Measurements from ENCODE around the gene TRABD2B.

The TRABD2B gene

DNA sequence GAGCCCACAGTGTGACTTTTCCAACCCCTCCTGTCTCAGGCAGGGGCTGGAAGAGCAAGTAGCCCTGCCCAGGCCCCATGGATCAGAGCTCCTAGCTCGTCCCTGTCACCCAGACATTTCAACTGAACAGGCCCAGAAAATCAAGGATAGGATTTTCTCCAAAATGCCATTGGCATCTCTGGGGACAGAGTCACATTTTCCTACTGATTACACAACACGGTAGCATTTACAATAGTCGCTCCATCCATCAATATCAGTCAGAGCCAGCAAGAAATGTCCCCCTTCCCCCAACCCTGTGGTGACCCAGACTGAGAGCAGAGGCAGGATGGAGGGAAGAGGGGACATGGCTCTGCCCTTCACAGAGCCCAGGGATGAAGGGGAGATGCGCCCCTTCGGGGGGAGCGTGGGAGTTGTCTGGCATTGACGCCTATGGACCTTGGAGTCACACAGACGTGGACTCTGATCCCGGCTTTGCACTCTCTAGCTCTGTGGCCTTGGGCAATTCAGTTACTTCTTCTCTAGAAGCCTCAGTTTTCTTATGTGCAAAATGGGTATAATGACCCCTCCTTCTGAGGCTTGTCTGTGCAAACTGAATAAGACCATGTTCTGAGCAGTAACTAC lies 283.7 kb downstream of the TRABD2B start:
- Histone ChIP-seq H3K27me3 (replicated peaks; ENCODE audit: control insufficient read depth, insufficient read depth, low read length) (no peaks in the 10 kb centered on the region; the same call in none of the 2 replicates), H3K36me3 (ENCODE audit: control insufficient read depth, insufficient read depth, low read length) (no peaks in the 10 kb centered on the region), H3K4me3 (replicated peaks; ENCODE audit: low read depth, low read length) (no peak overlapping the region)
- no peak for DNase-seq (ENCODE audit: extremely low read depth, insufficient read length)
- TF ChIP-seq, protein P1, sequence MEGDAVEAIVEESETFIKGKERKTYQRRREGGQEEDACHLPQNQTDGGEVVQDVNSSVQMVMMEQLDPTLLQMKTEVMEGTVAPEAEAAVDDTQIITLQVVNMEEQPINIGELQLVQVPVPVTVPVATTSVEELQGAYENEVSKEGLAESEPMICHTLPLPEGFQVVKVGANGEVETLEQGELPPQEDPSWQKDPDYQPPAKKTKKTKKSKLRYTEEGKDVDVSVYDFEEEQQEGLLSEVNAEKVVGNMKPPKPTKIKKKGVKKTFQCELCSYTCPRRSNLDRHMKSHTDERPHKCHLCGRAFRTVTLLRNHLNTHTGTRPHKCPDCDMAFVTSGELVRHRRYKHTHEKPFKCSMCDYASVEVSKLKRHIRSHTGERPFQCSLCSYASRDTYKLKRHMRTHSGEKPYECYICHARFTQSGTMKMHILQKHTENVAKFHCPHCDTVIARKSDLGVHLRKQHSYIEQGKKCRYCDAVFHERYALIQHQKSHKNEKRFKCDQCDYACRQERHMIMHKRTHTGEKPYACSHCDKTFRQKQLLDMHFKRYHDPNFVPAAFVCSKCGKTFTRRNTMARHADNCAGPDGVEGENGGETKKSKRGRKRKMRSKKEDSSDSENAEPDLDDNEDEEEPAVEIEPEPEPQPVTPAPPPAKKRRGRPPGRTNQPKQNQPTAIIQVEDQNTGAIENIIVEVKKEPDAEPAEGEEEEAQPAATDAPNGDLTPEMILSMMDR (IDR thresholded peaks at IDR 0.05; ENCODE audit: insufficient read depth, low read length, poor library complexity, severe bottlenecking) = no peak

DNA sequence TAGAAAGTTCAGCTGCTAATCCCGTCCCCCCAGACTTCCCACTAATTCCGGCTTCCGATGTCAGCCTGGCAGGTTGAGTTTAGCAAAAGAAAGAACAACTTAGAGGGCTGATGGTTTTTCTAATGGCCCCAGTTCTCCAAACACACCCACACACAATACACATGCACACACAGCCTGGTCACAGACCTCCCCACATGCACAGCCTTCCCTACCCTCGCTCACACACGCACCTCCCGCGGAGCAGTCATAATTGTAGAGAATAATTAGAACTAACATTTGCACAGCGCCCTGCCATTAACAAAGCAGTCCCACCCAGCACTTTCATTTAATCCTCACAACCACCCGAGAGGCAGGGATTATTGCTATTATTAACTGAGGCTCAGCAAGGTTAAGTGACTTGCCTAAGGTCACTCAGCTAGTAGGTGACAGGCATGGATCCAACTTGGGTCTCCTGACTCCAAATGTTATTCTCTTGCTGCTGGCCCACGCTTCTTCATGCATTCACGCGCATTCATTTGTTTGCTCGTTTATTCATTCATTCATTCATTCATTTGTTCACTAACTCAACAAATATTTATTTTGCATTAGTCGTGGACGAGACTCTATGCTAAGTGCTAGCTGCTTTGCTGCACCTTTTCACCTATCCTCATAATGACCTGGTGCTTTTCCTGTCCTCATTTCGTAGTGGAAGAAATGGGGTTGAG lies 284.4 kb downstream of the TRABD2B start:
- no peaks in the 10 kb centered on the region; the same call in none of the 2 replicates for H3K27me3 ChIP-seq (replicated peaks; ENCODE audit: control insufficient read depth, insufficient read depth, low read length)
- H3K36me3 ChIP-seq (ENCODE audit: control insufficient read depth, insufficient read depth, low read length) = no peaks in the 10 kb centered on the region
- TF ChIP-seq, protein P1 (IDR thresholded peaks at IDR 0.05; ENCODE audit: insufficient read depth, low read length, poor library complexity, severe bottlenecking) = no peak
- no peak for DNase-seq (ENCODE audit: extremely low read depth, insufficient read length)
- H3K4me3 ChIP-seq (replicated peaks; ENCODE audit: low read depth, low read length) = no peak overlapping the region

DNA sequence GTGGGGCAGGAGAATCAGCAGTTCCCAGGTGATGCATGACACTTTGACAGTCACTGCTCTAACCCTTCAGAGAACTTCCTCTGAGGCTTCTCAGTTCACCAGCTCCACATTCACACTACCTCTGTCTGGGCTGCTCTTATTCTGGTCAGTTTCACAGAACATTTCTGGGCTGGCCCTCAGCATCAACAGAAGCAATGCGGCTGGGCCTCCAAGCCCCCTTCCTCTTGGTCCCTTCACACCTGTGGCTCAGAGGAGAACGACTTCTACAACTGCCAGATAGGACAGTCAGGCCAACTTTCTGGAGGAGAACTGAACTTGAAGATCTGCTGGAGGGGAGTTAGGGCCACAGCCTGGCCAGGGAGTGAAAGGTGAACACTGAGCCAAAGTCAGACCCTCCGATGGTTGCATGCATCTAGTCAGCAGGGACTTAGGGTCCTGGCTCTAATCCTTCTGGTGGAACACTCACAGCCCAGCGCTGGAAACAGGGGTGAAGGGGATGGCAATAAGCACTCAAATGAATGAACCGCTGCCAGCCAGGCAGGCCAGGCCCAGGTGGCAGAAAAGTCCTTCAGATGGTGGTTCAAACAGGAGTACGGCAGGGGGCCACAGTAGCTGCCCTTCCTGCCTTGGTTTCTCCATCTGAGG lies 285.2 kb downstream of the TRABD2B start:
- TF ChIP-seq, protein P1 (IDR thresholded peaks at IDR 0.05; ENCODE audit: insufficient read depth, low read length, poor library complexity, severe bottlenecking) = no peak
- no peak overlapping the region for H3K4me3 ChIP-seq (replicated peaks; ENCODE audit: low read depth, low read length)
- no peaks in the 10 kb centered on the region; the same call in none of the 2 replicates for H3K27me3 ChIP-seq (replicated peaks; ENCODE audit: control insufficient read depth, insufficient read depth, low read length)
- no peak for DNase-seq (ENCODE audit: extremely low read depth, insufficient read length)
- no peaks in the 10 kb centered on the region for H3K36me3 ChIP-seq (ENCODE audit: control insufficient read depth, insufficient read depth, low read length)

DNA sequence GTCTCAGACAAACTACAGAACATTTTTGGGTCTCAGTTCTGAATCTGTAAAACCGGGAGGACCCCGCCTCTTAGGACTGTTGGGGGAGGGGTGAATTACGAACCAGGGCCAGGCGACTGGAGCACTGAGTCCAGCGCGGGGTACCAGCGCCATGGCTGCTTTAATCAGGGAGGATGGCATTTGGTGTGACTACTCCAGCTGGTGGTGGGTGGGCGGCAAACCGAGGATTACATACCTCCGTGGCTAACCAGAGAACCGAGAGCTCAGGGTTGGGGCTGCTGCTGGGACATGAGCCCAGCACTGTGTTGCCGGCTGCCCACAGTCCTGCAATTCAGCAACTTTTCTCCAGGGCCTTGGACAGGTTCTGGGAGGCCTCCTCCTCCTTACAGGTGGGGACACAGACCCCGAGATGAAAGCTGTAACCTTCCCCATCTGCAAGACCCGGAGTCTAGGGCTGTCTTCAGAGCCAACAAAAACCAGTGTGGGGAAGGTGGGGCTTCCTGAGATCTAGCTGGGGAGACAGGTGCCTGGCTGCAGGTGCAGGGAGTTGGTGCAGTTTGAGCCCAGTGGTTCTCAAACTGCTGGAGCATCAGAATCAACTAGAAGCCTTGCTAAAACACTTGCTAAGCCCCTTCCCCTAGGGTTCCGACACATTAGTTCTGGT lies 285.9 kb downstream of the TRABD2B start:
- Histone ChIP-seq H3K4me3 (replicated peaks; ENCODE audit: low read depth, low read length) (no peak overlapping the region), H3K27me3 (replicated peaks; ENCODE audit: control insufficient read depth, insufficient read depth, low read length) (no peaks in the 10 kb centered on the region; the same call in none of the 2 replicates), H3K36me3 (ENCODE audit: control insufficient read depth, insufficient read depth, low read length) (no peaks in the 10 kb centered on the region)
- TF ChIP-seq, protein P1 (IDR thresholded peaks at IDR 0.05; ENCODE audit: insufficient read depth, low read length, poor library complexity, severe bottlenecking) = no peak
- no peak for DNase-seq (ENCODE audit: extremely low read depth, insufficient read length)
